ENCODE data around the gene TLR1.

The TLR1 gene

DNA sequence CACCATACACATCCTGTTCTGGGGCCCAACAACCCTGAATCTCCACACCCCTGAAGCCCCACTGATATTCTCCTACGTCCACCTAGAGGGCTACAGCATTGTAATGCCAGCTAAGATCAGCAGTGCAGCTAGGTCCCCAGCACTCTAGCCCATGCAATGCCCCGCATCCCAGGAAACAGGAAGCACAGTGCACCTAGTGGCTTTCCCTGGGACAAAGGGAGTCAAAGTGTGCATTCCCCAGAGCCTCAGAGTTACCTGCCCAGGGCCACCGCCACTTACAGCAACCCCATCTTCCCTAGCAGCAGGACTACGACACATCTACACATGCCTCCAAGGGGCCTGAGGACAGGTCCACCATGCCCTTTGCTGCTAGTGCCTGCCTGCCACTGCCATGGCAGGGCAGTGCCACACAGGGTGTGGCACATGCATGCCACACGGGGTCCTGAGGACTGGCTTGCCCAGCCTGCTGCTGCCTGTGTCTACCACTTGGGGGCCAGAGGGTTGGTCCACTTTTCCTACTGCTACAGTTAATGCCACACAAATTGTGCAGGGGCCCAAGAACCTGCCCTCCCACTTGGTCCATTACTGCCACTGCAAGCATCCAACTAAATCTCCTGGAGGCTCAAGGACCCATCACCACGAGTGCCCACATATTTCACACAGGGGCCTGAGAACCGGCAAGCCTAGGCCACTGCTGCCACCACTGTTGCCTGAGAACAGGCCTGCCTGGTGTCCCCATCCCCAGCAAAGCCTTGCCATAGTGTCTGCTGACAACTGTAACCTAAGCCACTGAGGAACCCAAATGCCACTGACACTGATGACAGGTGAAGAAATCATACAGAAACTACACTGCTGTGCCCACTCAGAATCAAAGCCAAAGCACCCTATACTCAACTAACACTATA, 28.3 kb upstream of the TLR1 start:
- Histone ChIP-seq H3K79me2 (ENCODE audit: insufficient read depth, low read length) (peaks cover 50% of the 10 kb centered on the region), H3K36me3 (ENCODE audit: insufficient read depth, low read length) (peaks cover 37% of the 10 kb centered on the region)
- TF ChIP-seq CTCF (IDR thresholded peaks at IDR 0.05; ENCODE audit: low read length) (peak; percentile 40; the same call in 1 of the 2 replicates), EZH2 (IDR thresholded peaks at IDR 0.05; ENCODE audit: borderline replicate concordance, low read length) (no peak)

GRCh38 chr4:38832206-38832605, 27.6 kb upstream of the TLR1 start:
- Histone ChIP-seq H3K27me3 (ENCODE audit: insufficient read depth, low read length) (no peaks in the 10 kb centered on the region), H3K4me2 (ENCODE audit: low read length) (no peak overlapping the region), H3K79me2 (ENCODE audit: insufficient read depth, low read length) (peaks cover 43% of the 10 kb centered on the region), H3K9ac (ENCODE audit: low read length) (no peak overlapping the region), H3K9me2 (ENCODE audit: low read depth, low read length) (no peaks in the 10 kb centered on the region), H3K36me3 (ENCODE audit: insufficient read depth, low read length) (peaks cover 37% of the 10 kb centered on the region), H3F3A (ENCODE audit: insufficient read depth, low read length) (no peaks in the 10 kb centered on the region), H2AFZ (ENCODE audit: low read length) (no peak overlapping the region), H4K20me1 (ENCODE audit: insufficient read depth, low read length) (no peaks in the 10 kb centered on the region), H3K27ac (ENCODE audit: low read depth, low read length, poor library complexity, severe bottlenecking) (no peak overlapping the region), H3K9me3 (ENCODE audit: low read length) (peaks cover 14% of the 10 kb centered on the region), H3K4me3 (ENCODE audit: low read depth, low read length, poor library complexity, severe bottlenecking) (no peak overlapping the region), H3K4me1 (ENCODE audit: insufficient read depth, low read length, severe bottlenecking) (no peaks in the 10 kb centered on the region)
- no peak for TF ChIP-seq CTCF (IDR thresholded peaks at IDR 0.05; ENCODE audit: low read length)
- no peak for TF ChIP-seq EZH2 (IDR thresholded peaks at IDR 0.05; ENCODE audit: borderline replicate concordance, low read length)

More for the DNA sequence above, 28.3 kb upstream of the TLR1 start:
- peaks cover 19% of the 10 kb centered on the region for H3K9me3 ChIP-seq (ENCODE audit: low read length)
- no peak overlapping the region for H3K27ac ChIP-seq (ENCODE audit: low read depth, low read length, poor library complexity, severe bottlenecking)
- no peaks in the 10 kb centered on the region for H3F3A ChIP-seq (ENCODE audit: insufficient read depth, low read length)
- no peak overlapping the region for H2AFZ ChIP-seq (ENCODE audit: low read length)
- no peak overlapping the region for H3K4me3 ChIP-seq (ENCODE audit: low read depth, low read length, poor library complexity, severe bottlenecking)
- H3K4me2 ChIP-seq (ENCODE audit: low read length), result no peak overlapping the region
- no peaks in the 10 kb centered on the region for H3K4me1 ChIP-seq (ENCODE audit: insufficient read depth, low read length, severe bottlenecking)
- H4K20me1 ChIP-seq (ENCODE audit: insufficient read depth, low read length), result no peaks in the 10 kb centered on the region
- H3K27me3 ChIP-seq (ENCODE audit: insufficient read depth, low read length), result no peaks in the 10 kb centered on the region
- no peaks in the 10 kb centered on the region for H3K9me2 ChIP-seq (ENCODE audit: low read depth, low read length)
- no peak overlapping the region for H3K9ac ChIP-seq (ENCODE audit: low read length)

DNA sequence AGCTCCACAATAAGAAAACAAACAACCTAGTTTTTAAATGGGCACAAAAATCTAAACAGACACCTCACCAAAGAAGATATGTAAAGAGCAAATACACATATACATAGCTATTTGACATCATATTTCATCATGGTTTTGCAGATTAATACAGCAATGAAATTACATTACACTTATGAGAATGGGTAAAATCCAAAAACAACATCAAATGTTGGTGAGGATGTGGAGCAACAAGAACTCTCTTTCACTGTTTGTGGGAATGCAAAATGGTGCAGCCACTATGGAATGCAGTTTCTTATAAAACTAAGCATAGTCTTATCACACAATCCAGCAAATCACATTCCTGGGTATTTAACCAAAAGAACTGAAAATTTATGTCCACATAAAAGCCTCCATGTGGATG, 27.1 kb upstream of the TLR1 start:
- no peaks in the 10 kb centered on the region for H3K4me1 ChIP-seq (ENCODE audit: insufficient read depth, low read length, severe bottlenecking)
- no peak overlapping the region for H3K4me2 ChIP-seq (ENCODE audit: low read length)
- peaks cover 14% of the 10 kb centered on the region for H3K9me3 ChIP-seq (ENCODE audit: low read length)
- no peak overlapping the region for H3K9ac ChIP-seq (ENCODE audit: low read length)
- no peaks in the 10 kb centered on the region for H3K9me2 ChIP-seq (ENCODE audit: low read depth, low read length)
- H2AFZ ChIP-seq (ENCODE audit: low read length), result no peak overlapping the region
- H3F3A ChIP-seq (ENCODE audit: insufficient read depth, low read length), result no peaks in the 10 kb centered on the region
- no peak overlapping the region for H3K27ac ChIP-seq (ENCODE audit: low read depth, low read length, poor library complexity, severe bottlenecking)
- peaks cover 37% of the 10 kb centered on the region for H3K79me2 ChIP-seq (ENCODE audit: insufficient read depth, low read length)
- peaks cover 43% of the 10 kb centered on the region for H3K36me3 ChIP-seq (ENCODE audit: insufficient read depth, low read length)
- no peaks in the 10 kb centered on the region for H3K27me3 ChIP-seq (ENCODE audit: insufficient read depth, low read length)
- TF ChIP-seq CTCF (IDR thresholded peaks at IDR 0.05; ENCODE audit: low read length), result no peak
- TF ChIP-seq EZH2 (IDR thresholded peaks at IDR 0.05; ENCODE audit: borderline replicate concordance, low read length), result no peak
- no peak overlapping the region for H3K4me3 ChIP-seq (ENCODE audit: low read depth, low read length, poor library complexity, severe bottlenecking)
- H4K20me1 ChIP-seq (ENCODE audit: insufficient read depth, low read length), result no peaks in the 10 kb centered on the region

All from OCI-LY1 (cell line).